Transverse colon (tissue), 4 donors: ENCODE data around the gene PSMG3.

ENCODE experiments used
- CTCF ChIP-seq, 5 experiments: fragments of 200-600 bp in 3 of 5; fragments of 450-650 bp in 2 of 5; sonication (generic) in 3 of 5; IDR thresholded peaks; 1 replicate in 2 of 5; 2 replicates in 3 of 5; pipeline ENCODE4 v1.5.1; 2016 to 2017; ENCODE audit warnings: antibody characterized with exemption in 5 of 5, inconsistent platforms in 3 of 5, mild to moderate bottlenecking in 2 of 5, moderate library complexity in 1 of 5
- EP300 ChIP-seq: sonication (generic); formaldehyde crosslinking; IDR thresholded peaks from one replicate; pipeline ENCODE4 v1.6.1; 2017; ENCODE audit warnings: antibody characterized with exemption, low read depth
- POLR2AphosphoS5 ChIP-seq, 3 donors: sonication (generic); formaldehyde crosslinking; IDR thresholded peaks; one replicate each; pipeline ENCODE4 v1.6.1; 2016; ENCODE audit warnings: antibody characterized with exemption in 3 of 3

GRCh38 chr7:1557771-1558170 lies 12.1 kb downstream of the PSMG3 start:
- no peak for TF ChIP-seq CTCF (IDR thresholded peaks at IDR 0.05)
- no peak for TF ChIP-seq POLR2AphosphoS5 (IDR thresholded peaks at IDR 0.05)
- TF ChIP-seq EP300: no peak
